ENCODE measurements around the gene MESD. TPM values are rescaled to one million over a fixed set of nuclear protein-coding genes. Genes with fewer than 3 reads are reported as not detected.

Gene MESD
- total RNA-seq, 5 donors from 2014 or later (not counting 1 experiment from before 2014, with no cell fraction given) = 17.7 to 32.8 (median 30.7) TPM

DNA sequence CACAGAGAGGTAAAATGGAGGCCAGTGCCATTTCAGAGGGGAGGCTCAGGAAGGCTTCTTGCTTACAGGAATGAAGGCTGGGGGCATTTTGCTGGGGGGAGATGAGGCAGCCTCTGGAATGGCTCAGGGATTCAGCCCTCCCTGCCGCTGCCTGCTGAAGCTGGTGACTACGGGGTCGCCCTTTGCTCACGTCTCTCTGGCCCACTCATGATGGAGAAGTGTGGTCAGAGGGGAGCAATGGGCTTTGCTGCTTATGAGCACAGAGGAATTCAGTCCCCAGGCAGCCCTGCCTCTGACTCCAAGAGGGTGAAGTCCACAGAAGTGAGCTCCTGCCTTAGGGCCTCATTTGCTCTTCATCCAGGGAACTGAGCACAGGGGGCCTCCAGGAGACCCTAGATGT lies 39.9 kb downstream of the MESD start:
- H3K4me1 ChIP-seq (ENCODE audit: control insufficient read depth in 1 of 2, extremely low read depth in 1 of 2, insufficient read depth in 2 of 2, low read length in 2 of 2) = no peaks in the 10 kb centered on the region
- Mint-ChIP-seq H3K9me3 (no peaks in the 10 kb centered on the region), H3K27me3 (no peaks in the 10 kb centered on the region), H3K4me3 (no peak overlapping the region), H3K36me3 (peaks cover 68% of the 10 kb centered on the region), H3K4me1 (peaks cover 0 to 5% (median 0%) of the 10 kb centered on the region in 3 donors), H3K27ac (no peak overlapping the region)
- CTCF ChIA-PET = no interaction called here
- no peaks in the 10 kb centered on the region for H3K27me3 ChIP-seq (replicated peaks in 1 of 2; ENCODE audit: control insufficient read depth in 2 of 2, extremely low read depth in 1 of 2, insufficient read depth in 2 of 2, low read length in 1 of 2)
- H3K27ac ChIP-seq (ENCODE audit: low read length) = no peak overlapping the region
- no peaks in the 10 kb centered on the region for H3K9me3 ChIP-seq
- WGBS (ENCODE audit: insufficient coverage) = 90% methylated on average over 4 of the region's 4 CpGs
- DNase-seq (no peak), ATAC-seq (replicated peaks in 1 of 4) (no peak)
- no peak overlapping the region for H3K4me3 ChIP-seq (ENCODE audit: control insufficient read depth in 1 of 2, extremely low read depth in 1 of 2, low read length in 1 of 2)
- peaks cover 27 to 61% of the 10 kb centered on the region in 2 donors for H3K36me3 ChIP-seq (ENCODE audit: control insufficient read depth in 2 of 2, extremely low read depth in 1 of 2, insufficient read depth in 1 of 2, low read length in 1 of 2)
- POLR2A ChIA-PET = interaction anchor here in 1 of 2 donors (0.5 kb wide), 1 partner anchor 33 kb away, joined by 7 read pairs; no protein-coding TSS in a partner anchor

- CTCF ChIA-PET = no interaction called here
- Histone ChIP-seq H3K4me1 (ENCODE audit: control insufficient read depth in 1 of 2, extremely low read depth in 1 of 2, insufficient read depth in 2 of 2, low read length in 2 of 2) (no peaks in the 10 kb centered on the region), H3K27me3 (replicated peaks in 1 of 2; ENCODE audit: control insufficient read depth in 2 of 2, extremely low read depth in 1 of 2, insufficient read depth in 2 of 2, low read length in 1 of 2) (no peaks in the 10 kb centered on the region), H3K4me3 (ENCODE audit: control insufficient read depth in 1 of 2, extremely low read depth in 1 of 2, low read length in 1 of 2) (no peak overlapping the region), H3K27ac (ENCODE audit: low read length) (no peak overlapping the region), H3K36me3 (ENCODE audit: control insufficient read depth in 2 of 2, extremely low read depth in 1 of 2, insufficient read depth in 1 of 2, low read length in 1 of 2) (peaks cover 29 to 64% of the 10 kb centered on the region in 2 donors), H3K9me3 (no peaks in the 10 kb centered on the region)
- Mint-ChIP-seq H3K27ac (no peak overlapping the region), H3K27me3 (no peaks in the 10 kb centered on the region), H3K9me3 (no peaks in the 10 kb centered on the region), H3K36me3 (peaks cover 74% of the 10 kb centered on the region), H3K4me1 (peaks cover 0 to 5% (median 0%) of the 10 kb centered on the region in 3 donors), H3K4me3 (no peak overlapping the region)
- no peak for ATAC-seq (replicated peaks in 1 of 4)
- WGBS (ENCODE audit: insufficient coverage) = 96% methylated on average over 11 of the region's 13 CpGs
- no peak for DNase-seq
- POLR2A ChIA-PET = no interaction called here
These were observed 40.8 kb downstream of the MESD start for GRCh38 chr15:80948651-80949292.

- Histone ChIP-seq H3K27me3 (replicated peaks in 1 of 2; ENCODE audit: control insufficient read depth in 2 of 2, extremely low read depth in 1 of 2, insufficient read depth in 2 of 2, low read length in 1 of 2) (no peaks in the 10 kb centered on the region), H3K36me3 (ENCODE audit: control insufficient read depth in 2 of 2, extremely low read depth in 1 of 2, insufficient read depth in 1 of 2, low read length in 1 of 2) (peaks cover 36 to 69% of the 10 kb centered on the region in 2 donors), H3K9me3 (no peaks in the 10 kb centered on the region), H3K27ac (ENCODE audit: low read length) (no peak overlapping the region), H3K4me3 (ENCODE audit: control insufficient read depth in 1 of 2, extremely low read depth in 1 of 2, low read length in 1 of 2) (no peak overlapping the region), H3K4me1 (ENCODE audit: control insufficient read depth in 1 of 2, extremely low read depth in 1 of 2, insufficient read depth in 2 of 2, low read length in 2 of 2) (no peaks in the 10 kb centered on the region)
- H3K27ac Mint-ChIP-seq = no peak overlapping the region
- DNase-seq = no peak
- no peak for ATAC-seq (replicated peaks in 1 of 4)
- 100% methylated on average over 4 of the region's 8 CpGs for WGBS (ENCODE audit: insufficient coverage)
- CTCF ChIA-PET = no interaction called here
- peaks cover 77% of the 10 kb centered on the region for H3K36me3 Mint-ChIP-seq
- no peaks in the 10 kb centered on the region for H3K9me3 Mint-ChIP-seq
- H3K4me3 Mint-ChIP-seq = no peak overlapping the region
- no peaks in the 10 kb centered on the region for H3K27me3 Mint-ChIP-seq
- no peaks in the 10 kb centered on the region for H3K4me1 Mint-ChIP-seq
- POLR2A ChIA-PET = no interaction called here
These were observed 43.0 kb downstream of the MESD start for GRCh38 chr15:80946576-80946975.

GRCh38 chr15:80945605-80946004 lies 44.0 kb downstream of the MESD start:
- ATAC-seq (replicated peaks in 1 of 4) = no peak
- Histone ChIP-seq H3K4me3 (ENCODE audit: control insufficient read depth in 1 of 2, extremely low read depth in 1 of 2, low read length in 1 of 2) (no peak overlapping the region), H3K9me3 (no peaks in the 10 kb centered on the region), H3K4me1 (ENCODE audit: control insufficient read depth in 1 of 2, extremely low read depth in 1 of 2, insufficient read depth in 2 of 2, low read length in 2 of 2) (no peaks in the 10 kb centered on the region), H3K36me3 (ENCODE audit: control insufficient read depth in 2 of 2, extremely low read depth in 1 of 2, insufficient read depth in 1 of 2, low read length in 1 of 2) (peaks cover 39 to 63% of the 10 kb centered on the region in 2 donors), H3K27me3 (replicated peaks in 1 of 2; ENCODE audit: control insufficient read depth in 2 of 2, extremely low read depth in 1 of 2, insufficient read depth in 2 of 2, low read length in 1 of 2) (no peaks in the 10 kb centered on the region), H3K27ac (ENCODE audit: low read length) (no peak overlapping the region)
- no peak overlapping the region for H3K4me3 Mint-ChIP-seq
- H3K36me3 Mint-ChIP-seq = peaks cover 78% of the 10 kb centered on the region
- no peaks in the 10 kb centered on the region for H3K9me3 Mint-ChIP-seq
- 80% methylated on average over 2 of the region's 5 CpGs for WGBS (ENCODE audit: insufficient coverage)
- CTCF ChIA-PET = no interaction called here
- no peak overlapping the region for H3K27ac Mint-ChIP-seq
- no peaks in the 10 kb centered on the region for H3K4me1 Mint-ChIP-seq
- POLR2A ChIA-PET = no interaction called here
- H3K27me3 Mint-ChIP-seq = no peaks in the 10 kb centered on the region
- no peak for DNase-seq

DNA sequence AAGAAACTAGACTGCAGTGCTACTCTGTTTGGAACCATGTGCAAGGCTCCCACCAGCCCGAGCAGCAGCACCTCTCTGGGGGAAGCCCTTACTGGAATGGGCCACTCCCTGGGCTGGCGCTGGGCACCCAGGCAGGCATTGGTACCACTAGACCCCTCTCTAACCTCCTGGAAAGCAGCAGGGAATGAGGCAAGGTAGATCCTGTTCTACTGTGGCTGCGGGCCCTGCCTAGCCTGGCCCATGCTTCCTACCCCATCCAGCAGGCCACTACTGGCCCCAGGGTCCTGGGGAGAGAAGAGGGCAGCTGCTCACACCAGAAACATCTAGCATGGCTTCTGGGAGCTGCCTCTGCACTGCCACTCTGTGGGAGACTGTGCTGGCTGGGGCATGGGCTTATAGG lies 44.8 kb downstream of the MESD start:
- peaks cover 38 to 60% of the 10 kb centered on the region in 2 donors for H3K36me3 ChIP-seq (ENCODE audit: control insufficient read depth in 2 of 2, extremely low read depth in 1 of 2, insufficient read depth in 1 of 2, low read length in 1 of 2)
- Mint-ChIP-seq H3K36me3 (peaks cover 74% of the 10 kb centered on the region), H3K9me3 (no peaks in the 10 kb centered on the region), H3K27me3 (no peaks in the 10 kb centered on the region), H3K4me3 (no peak overlapping the region), H3K27ac (no peak overlapping the region), H3K4me1 (no peaks in the 10 kb centered on the region)
- no peak for ATAC-seq (replicated peaks in 1 of 4)
- H3K4me1 ChIP-seq (ENCODE audit: control insufficient read depth in 1 of 2, extremely low read depth in 1 of 2, insufficient read depth in 2 of 2, low read length in 2 of 2) = no peaks in the 10 kb centered on the region
- no peaks in the 10 kb centered on the region for H3K9me3 ChIP-seq
- H3K4me3 ChIP-seq (ENCODE audit: control insufficient read depth in 1 of 2, extremely low read depth in 1 of 2, low read length in 1 of 2) = no peak overlapping the region
- DNase-seq = no peak
- ChIA-PET POLR2A (no interaction called here), CTCF (interaction anchor here in 1 of 2 donors (0.6 kb wide), 1 partner anchor 12 kb away, joined by 3 read pairs; no protein-coding TSS in a partner anchor)
- WGBS (ENCODE audit: insufficient coverage) = 100% methylated on average over 2 of the region's 3 CpGs
- H3K27me3 ChIP-seq (replicated peaks in 1 of 2; ENCODE audit: control insufficient read depth in 2 of 2, extremely low read depth in 1 of 2, insufficient read depth in 2 of 2, low read length in 1 of 2) = no peaks in the 10 kb centered on the region
- no peak overlapping the region for H3K27ac ChIP-seq (ENCODE audit: low read length)

DNA sequence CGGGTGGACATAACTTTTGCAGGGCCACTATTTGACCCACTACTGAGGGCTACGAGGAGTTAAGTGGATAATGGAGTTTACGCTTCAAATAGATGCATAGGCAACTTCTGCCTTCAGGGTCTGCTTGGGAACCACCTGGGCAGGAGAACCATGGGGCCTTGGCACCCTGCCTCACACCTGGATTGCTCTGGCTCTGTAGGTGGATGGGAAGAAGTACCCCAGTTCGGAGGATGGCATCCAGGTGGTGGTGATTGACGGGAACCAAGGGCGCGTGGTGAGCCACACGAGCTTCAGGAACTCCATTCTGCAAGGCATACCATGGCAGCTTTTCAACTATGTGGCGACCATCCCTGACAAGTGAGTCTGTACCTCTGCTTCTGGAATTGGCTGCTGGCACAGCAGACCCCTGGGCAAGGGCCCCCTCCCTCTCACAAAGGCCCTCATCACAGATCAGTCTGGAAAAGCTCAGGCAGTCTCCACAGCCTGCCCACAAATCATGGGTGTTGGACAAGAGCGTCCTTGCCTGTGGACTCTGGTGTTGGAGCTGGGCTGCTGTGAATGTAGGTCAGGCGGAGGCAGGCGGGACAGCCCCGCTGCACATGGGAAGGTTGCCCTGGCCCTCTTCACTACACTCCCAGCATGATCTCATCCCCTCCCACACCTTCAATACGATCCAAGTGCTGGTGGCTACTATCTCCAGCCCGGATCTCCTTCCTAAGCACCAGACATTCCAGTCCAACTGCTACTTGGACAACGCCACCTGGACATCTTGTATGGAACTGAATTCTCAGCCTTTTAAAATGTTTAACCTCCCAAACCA lies 46.7 kb downstream of the MESD start:
- Histone ChIP-seq H3K4me1 (ENCODE audit: control insufficient read depth in 1 of 2, extremely low read depth in 1 of 2, insufficient read depth in 2 of 2, low read length in 2 of 2) (no peaks in the 10 kb centered on the region), H3K27ac (ENCODE audit: low read length) (no peak overlapping the region), H3K36me3 (ENCODE audit: control insufficient read depth in 2 of 2, extremely low read depth in 1 of 2, insufficient read depth in 1 of 2, low read length in 1 of 2) (peaks cover 37 to 42% of the 10 kb centered on the region in 2 donors), H3K4me3 (ENCODE audit: control insufficient read depth in 1 of 2, extremely low read depth in 1 of 2, low read length in 1 of 2) (no peak overlapping the region), H3K9me3 (no peaks in the 10 kb centered on the region), H3K27me3 (replicated peaks in 1 of 2; ENCODE audit: control insufficient read depth in 2 of 2, extremely low read depth in 1 of 2, insufficient read depth in 2 of 2, low read length in 1 of 2) (no peaks in the 10 kb centered on the region)
- WGBS (ENCODE audit: insufficient coverage) = 96% methylated on average over 10 of the region's 16 CpGs
- Mint-ChIP-seq H3K36me3 (peaks cover 62% of the 10 kb centered on the region), H3K9me3 (no peaks in the 10 kb centered on the region), H3K4me1 (no peaks in the 10 kb centered on the region), H3K27ac (no peak overlapping the region), H3K4me3 (no peak overlapping the region), H3K27me3 (no peaks in the 10 kb centered on the region)
- ChIA-PET CTCF (interaction anchor here in 1 of 2 donors (0.6 kb wide), 1 partner anchor 9 kb away, joined by 3 read pairs; no protein-coding TSS in a partner anchor), POLR2A (no interaction called here)
- DNase-seq (no peak), ATAC-seq (replicated peaks in 1 of 4) (no peak)
